Lung (tissue), 12 donors: Measurements from ENCODE around the gene CNTNAP4. TPM values are rescaled to one million over a fixed set of nuclear protein-coding genes. Genes with fewer than 3 reads are reported as not detected.

Source experiments
- ATAC-seq: fragments of 200-7000 bp; cut with Tn5 transposase; one replicate; pipeline ENCODE4 v1.9.1; 2020; ENCODE audit warnings: moderate number of reproducible peaks; ENCODE audit not compliant: insufficient read depth, low FRiP score
- DNase-seq, 3 donors: peaks; one replicate each; pipeline ENCODE4 v3.0.0-alpha.2; 2013 to 2017
- H3K27ac ChIP-seq, 2 donors: one replicate each; pipeline ENCODE4 v1.5.1; 2013; ENCODE audit warnings: mild to moderate bottlenecking in 2 of 2, moderate library complexity in 2 of 2, control low read depth in 1 of 2, inconsistent platforms in 1 of 2, low read depth in 1 of 2, low read length in 1 of 2
- H3K27me3 ChIP-seq, 3 donors: one replicate each; pipeline ENCODE4 v1.5.1; 2013; ENCODE audit warnings: low read length in 2 of 3; ENCODE audit not compliant: control insufficient read depth in 3 of 3, insufficient read depth in 3 of 3
- H3K36me3 ChIP-seq, 4 donors: one replicate each; pipeline ENCODE4 v1.5.1; 2013; ENCODE audit warnings: low read length in 4 of 4, mild to moderate bottlenecking in 1 of 4, moderate library complexity in 1 of 4; ENCODE audit not compliant: control insufficient read depth in 4 of 4, insufficient read depth in 4 of 4
- H3K4me1 ChIP-seq, 5 donors: one replicate each; pipeline ENCODE4 v1.5.1; 2013; ENCODE audit warnings: low read length in 5 of 5, mild to moderate bottlenecking in 2 of 5, moderate library complexity in 1 of 5; ENCODE audit not compliant: control insufficient read depth in 5 of 5, insufficient read depth in 5 of 5
- H3K4me3 ChIP-seq: one replicate; pipeline ENCODE4 v1.5.1; 2013; ENCODE audit warnings: mild to moderate bottlenecking, control low read depth, moderate library complexity
- H3K9ac ChIP-seq, 2 donors: one replicate each; pipeline ENCODE4 v1.5.1; 2013; ENCODE audit warnings: low read length in 2 of 2, control low read depth in 1 of 2; ENCODE audit not compliant: insufficient read depth in 1 of 2
- H3K9me3 ChIP-seq, 4 donors: one replicate each; pipeline ENCODE4 v1.5.1; 2013; ENCODE audit warnings: low read length in 3 of 4, mild to moderate bottlenecking in 1 of 4, moderate library complexity in 1 of 4; ENCODE audit not compliant: control insufficient read depth in 4 of 4, insufficient read depth in 3 of 4
- CTCF ChIP-seq: IDR thresholded peaks from 2 replicates; pipeline ENCODE4 v1.5.1; 2012; ENCODE audit warnings: mild to moderate bottlenecking; ENCODE audit errors: control extremely low read depth, extremely low read depth
- WGBS, 2 donors: extraction: QIAGEN DNeasy Blood & Tissue Kit; methylation state at CpG; one replicate each; pipeline ENCODE4 v1.1.7; 2013; 5-methylcytosine and 5-hydroxymethylcytosine counted together
- polyA plus RNA-seq, 2 donors: library from polyadenylated mRNA; stranded (reverse); fragments of 200-250 nt; gene quantifications; one replicate each; pipeline ENCODE4 v1.2.1, GENCODE V29; 2013
- total RNA-seq, 2 donors: library from RNA; depleted of rRNA in 1 of 2; stranded (reverse); fragments of >200 nt in 1 of 2; gene quantifications; one replicate each; pipeline ENCODE4 v1.2.1, GENCODE V29; 2014 to 2021
- donor health status: control.
- donor health status: control.
- donor health status: Bipolar disorder and iron deficiency.
- donor health status: healthy.
- donor health status: DM: yes; HTN: yes; CAD: no.

Gene CNTNAP4
- total and polyA plus RNA-seq, 4 donors, result 0.71 TPM; not detected in 3

- H3K9ac ChIP-seq, result no peak overlapping the region
- WGBS, 2 donors, result 88 to 89% methylated on average over 3 of the region's 3 CpGs
These were observed 100.8 kb downstream of the CNTNAP4 start for GRCh38 chr16:76378020-76378419.

GRCh38 chr16:76381096-76381495, 103.9 kb downstream of the CNTNAP4 start:
- no peaks in the 10 kb centered on the region for H3K4me1 ChIP-seq
- no peak overlapping the region for H3K27ac ChIP-seq
- 55 to 68% methylated on average over 1 of the region's 1 CpG for WGBS, 2 donors
- no peaks in the 10 kb centered on the region for H3K27me3 ChIP-seq
- H3K9me3 ChIP-seq, result peaks cover 0 to 3% (median 0%) of the 10 kb centered on the region in 4 donors
- no peak overlapping the region for H3K9ac ChIP-seq
- no peak for ATAC-seq
- no peak for TF ChIP-seq CTCF
- H3K4me3 ChIP-seq, result no peak overlapping the region
- H3K36me3 ChIP-seq, result no peaks in the 10 kb centered on the region
- DNase-seq, result peak in 1 of 3 donors; percentile 22

More at GRCh38 chr16:76378020-76378419, 100.8 kb downstream of the CNTNAP4 start:
- TF ChIP-seq CTCF, result no peak
- no peak for ATAC-seq
- H3K4me1 ChIP-seq, result no peaks in the 10 kb centered on the region
- H3K27ac ChIP-seq, result no peak overlapping the region
- no peaks in the 10 kb centered on the region for H3K27me3 ChIP-seq
- H3K36me3 ChIP-seq, result no peaks in the 10 kb centered on the region
- H3K4me3 ChIP-seq, result no peak overlapping the region
- no peaks in the 10 kb centered on the region for H3K9me3 ChIP-seq
- DNase-seq, result no peak

- H3K4me1 ChIP-seq, result no peaks in the 10 kb centered on the region
- peaks cover 0 to 3% (median 0%) of the 10 kb centered on the region in 4 donors for H3K9me3 ChIP-seq
- no peak for TF ChIP-seq CTCF
- H3K4me3 ChIP-seq, result no peak overlapping the region
- no peak overlapping the region for H3K9ac ChIP-seq
- DNase-seq (no peak), ATAC-seq (no peak)
- H3K36me3 ChIP-seq, result no peaks in the 10 kb centered on the region
- H3K27ac ChIP-seq, result no peak overlapping the region
- no peaks in the 10 kb centered on the region for H3K27me3 ChIP-seq
- WGBS, 2 donors, result 79 to 87% methylated on average over 7 of the region's 7 CpGs
These were observed 108.5 kb downstream of the CNTNAP4 start for GRCh38 chr16:76385601-76386230.

- ATAC-seq (no peak), DNase-seq (peak in 2 of 3 donors; percentile 5 to 32)
- no peaks in the 10 kb centered on the region for H3K36me3 ChIP-seq
- peaks cover 0 to 3% (median 0%) of the 10 kb centered on the region in 4 donors for H3K9me3 ChIP-seq
- no peaks in the 10 kb centered on the region for H3K4me1 ChIP-seq
- H3K27ac ChIP-seq, result no peak overlapping the region
- H3K4me3 ChIP-seq, result no peak overlapping the region
- no peak for TF ChIP-seq CTCF
- no peak overlapping the region for H3K9ac ChIP-seq
- H3K27me3 ChIP-seq, result no peaks in the 10 kb centered on the region
These were observed 109.6 kb downstream of the CNTNAP4 start for GRCh38 chr16:76386784-76387183.
